HepG2 (cell line): ENCODE measurements around the gene SPDYE6. TPM values are rescaled to one million over a fixed set of nuclear protein-coding genes. Genes with fewer than 3 reads are reported as not detected.

Source experiments
- ARNTL ChIP-seq: sonication (generic); formaldehyde crosslinking; IDR thresholded peaks from 2 replicates; pipeline ENCODE4 v1.4.0; 2020; ENCODE audit warnings: mild to moderate bottlenecking, missing genetic modification reagents
- ATF7-NPFF ChIP-seq: sonication (generic); formaldehyde crosslinking; IDR thresholded peaks from 2 replicates; pipeline ENCODE4 v1.8.1; 2023; ENCODE audit warnings: mild to moderate bottlenecking, low read depth, missing genetic modification reagents, moderate library complexity
- CHD2 ChIP-seq: IDR thresholded peaks from 2 replicates; pipeline ENCODE4 v1.6.1; 2011; ENCODE audit warnings: low read depth, low read length, improper control_type of control experiment
- DR1 ChIP-seq: sonication (generic); formaldehyde crosslinking; IDR thresholded peaks from 2 replicates; pipeline ENCODE4 v1.8.0; 2021; ENCODE audit warnings: mild to moderate bottlenecking, missing genetic modification reagents, inconsistent platforms
- ESRRA ChIP-seq: sonication (generic); formaldehyde crosslinking; IDR thresholded peaks from 2 replicates; pipeline ENCODE4 v1.5.1; 2020; ENCODE audit warnings: mild to moderate bottlenecking, low read depth, missing genetic modification reagents
- FOXP4 ChIP-seq: sonication (generic); formaldehyde crosslinking; IDR thresholded peaks from 2 replicates; pipeline ENCODE4 v1.4.0; 2020; ENCODE audit warnings: missing genetic modification reagents
- MYPOP ChIP-seq: sonication (generic); formaldehyde crosslinking; IDR thresholded peaks from 2 replicates; pipeline ENCODE4 v1.8.1; 2023; ENCODE audit warnings: mild to moderate bottlenecking, moderate library complexity, missing genetic modification reagents
- RARG ChIP-seq: sonication (generic); formaldehyde crosslinking; IDR thresholded peaks from 2 replicates; pipeline ENCODE4 v1.4.0; 2020; ENCODE audit warnings: low read depth, mild to moderate bottlenecking, missing genetic modification reagents
- SSRP1 ChIP-seq: IDR thresholded peaks from 2 replicates; pipeline ENCODE4 v1.6.1; 2016; ENCODE audit warnings: control low read depth
- ZMYM3 ChIP-seq: sonication (generic); formaldehyde crosslinking; IDR thresholded peaks from 2 replicates; pipeline ENCODE4 v1.5.1; 2020; ENCODE audit warnings: mild to moderate bottlenecking, missing genetic modification reagents
- ZNF296 ChIP-seq: sonication (generic); formaldehyde crosslinking; conservative IDR thresholded peaks from 2 replicates; pipeline ENCODE4 v1.5.0; 2020; ENCODE audit warnings: mild to moderate bottlenecking, missing genetic modification reagents
- ZNF335 ChIP-seq: sonication (generic); formaldehyde crosslinking; IDR thresholded peaks from 2 replicates; pipeline ENCODE4 v1.4.0; 2020; ENCODE audit warnings: missing genetic modification reagents
- ZNF33B ChIP-seq: sonication (generic); formaldehyde crosslinking; IDR thresholded peaks from 2 replicates; pipeline ENCODE4 v1.5.1; 2020; ENCODE audit warnings: mild to moderate bottlenecking, missing genetic modification reagents
- ZNF883 ChIP-seq: sonication (generic); formaldehyde crosslinking; IDR thresholded peaks from 2 replicates; pipeline ENCODE4 v1.5.1; 2020; ENCODE audit warnings: mild to moderate bottlenecking, missing genetic modification reagents; ENCODE audit errors: not compliant biosample characterization
- polyA plus RNA-seq, 8 experiments: library from polyadenylated mRNA; depleted of rRNA in 3 of 8; stranded (reverse) in 7 of 8; unstranded in 1 of 8; fragments of >200 nt; fragmentation: Illumina TruSeq in 4 of 8; extraction: Trizol in 4 of 8; gene quantifications; 2 replicates each; pipeline versions ENCODE4 v1.2.1 to v1.2.3, GENCODE V29; 2011 to 2016; ENCODE audit warnings: low read depth in 4 of 8, missing spikeins in 1 of 8, mixed read lengths in 1 of 8; ENCODE audit not compliant: insufficient read depth in 1 of 8
- total RNA-seq, 5 experiments: library from RNA; depleted of rRNA; stranded (reverse); fragments of >200 nt; fragmentation: Illumina TruSeq; extraction: Trizol; gene quantifications; 2 replicates each; pipeline ENCODE4 v1.2.3, GENCODE V29; 2016; ENCODE audit warnings: low read depth in 1 of 5
- TF ChIP-seq, protein P1 (sequence below): sonication (generic); formaldehyde crosslinking; conservative IDR thresholded peaks from 2 replicates; pipeline ENCODE4 v1.4.0; 2020; ENCODE audit warnings: missing genetic modification reagents
- TF ChIP-seq, protein P2 (sequence below): sonication (generic); formaldehyde crosslinking; IDR thresholded peaks from 2 replicates; pipeline ENCODE4 v1.5.1; 2020; ENCODE audit warnings: mild to moderate bottlenecking, missing genetic modification reagents, borderline replicate concordance

The SPDYE6 gene
- total and polyA plus RNA-seq, 2 of the 13 experiments (the other 11 are each of a cell fraction or from before 2014, with no cell fraction given): 0.07 TPM; not detected in 1

DNA sequence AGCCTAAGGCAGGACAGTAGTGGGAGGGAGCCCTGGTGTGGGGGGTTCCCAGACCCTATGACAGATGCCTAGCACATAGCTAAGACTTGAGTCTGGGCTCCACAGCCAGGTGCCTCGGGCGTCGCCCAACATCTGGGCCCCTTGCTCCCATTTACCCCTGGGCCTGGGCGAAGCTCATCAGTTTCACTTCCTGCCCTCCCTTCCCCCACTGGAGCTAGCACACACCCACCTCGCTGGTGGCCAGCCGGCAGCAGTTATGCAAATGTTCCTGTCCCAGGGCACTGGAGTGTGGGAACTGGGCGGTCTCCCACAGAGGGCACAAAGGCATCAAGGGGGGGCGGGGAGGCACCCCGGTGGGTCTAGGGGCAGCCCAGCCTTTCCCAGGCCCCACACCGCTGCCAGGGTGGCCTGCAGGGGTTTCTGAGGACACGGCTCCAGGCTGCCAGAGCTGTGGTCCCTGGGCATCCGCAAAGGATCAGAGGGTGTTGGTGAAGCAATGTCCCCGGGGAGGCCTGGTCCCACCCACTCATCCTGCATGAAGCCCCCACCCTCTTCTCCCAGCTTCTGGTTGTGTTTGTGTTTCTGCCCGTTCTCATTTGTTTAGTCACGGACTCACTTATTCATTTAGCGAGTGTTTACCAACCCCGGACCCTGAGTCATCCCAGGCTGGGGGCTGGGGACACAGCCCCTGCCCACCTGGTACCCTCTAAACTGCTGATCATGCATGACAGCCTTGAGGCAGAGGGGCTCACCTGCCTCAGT, 49.1 kb downstream of the SPDYE6 start (continued):
- peak; percentile 63; the same call in 1 of the 2 replicates for TF ChIP-seq FOXP4
- no peak for TF ChIP-seq ZMYM3 (CRISPR knock-in tag)
- TF ChIP-seq ZNF335 (CRISPR knock-in tag): no peak
- no peak; the same call in 1 of the 2 replicates for TF ChIP-seq ZNF296
- TF ChIP-seq CHD2: no peak
- TF ChIP-seq ZNF883 (CRISPR knock-in tag): peak; percentile 52
- no peak for TF ChIP-seq SSRP1 (CRISPR knock-in tag)
- TF ChIP-seq ATF7-NPFF (CRISPR knock-in tag): no peak
- no peak for TF ChIP-seq MYPOP (CRISPR knock-in tag)
- TF ChIP-seq, protein P1, sequence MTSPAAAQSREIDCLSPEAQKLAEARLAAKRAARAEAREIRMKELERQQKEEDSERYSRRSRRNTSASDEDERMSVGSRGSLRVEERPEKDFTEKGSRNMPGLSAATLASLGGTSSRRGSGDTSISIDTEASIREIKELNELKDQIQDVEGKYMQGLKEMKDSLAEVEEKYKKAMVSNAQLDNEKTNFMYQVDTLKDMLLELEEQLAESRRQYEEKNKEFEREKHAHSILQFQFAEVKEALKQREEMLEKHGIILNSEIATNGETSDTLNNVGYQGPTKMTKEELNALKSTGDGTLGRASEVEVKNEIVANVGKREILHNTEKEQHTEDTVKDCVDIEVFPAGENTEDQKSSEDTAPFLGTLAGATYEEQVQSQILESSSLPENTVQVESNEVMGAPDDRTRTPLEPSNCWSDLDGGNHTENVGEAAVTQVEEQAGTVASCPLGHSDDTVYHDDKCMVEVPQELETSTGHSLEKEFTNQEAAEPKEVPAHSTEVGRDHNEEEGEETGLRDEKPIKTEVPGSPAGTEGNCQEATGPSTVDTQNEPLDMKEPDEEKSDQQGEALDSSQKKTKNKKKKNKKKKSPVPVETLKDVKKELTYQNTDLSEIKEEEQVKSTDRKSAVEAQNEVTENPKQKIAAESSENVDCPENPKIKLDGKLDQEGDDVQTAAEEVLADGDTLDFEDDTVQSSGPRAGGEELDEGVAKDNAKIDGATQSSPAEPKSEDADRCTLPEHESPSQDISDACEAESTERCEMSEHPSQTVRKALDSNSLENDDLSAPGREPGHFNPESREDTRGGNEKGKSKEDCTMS (CRISPR knock-in tag): no peak
- TF ChIP-seq DR1 (CRISPR knock-in tag): no peak
- TF ChIP-seq ESRRA (CRISPR knock-in tag): no peak
- TF ChIP-seq RARG (CRISPR knock-in tag): no peak
- TF ChIP-seq ZNF33B (CRISPR knock-in tag): peak; percentile 58; the same call in 1 of the 2 replicates
- TF ChIP-seq, protein P2, sequence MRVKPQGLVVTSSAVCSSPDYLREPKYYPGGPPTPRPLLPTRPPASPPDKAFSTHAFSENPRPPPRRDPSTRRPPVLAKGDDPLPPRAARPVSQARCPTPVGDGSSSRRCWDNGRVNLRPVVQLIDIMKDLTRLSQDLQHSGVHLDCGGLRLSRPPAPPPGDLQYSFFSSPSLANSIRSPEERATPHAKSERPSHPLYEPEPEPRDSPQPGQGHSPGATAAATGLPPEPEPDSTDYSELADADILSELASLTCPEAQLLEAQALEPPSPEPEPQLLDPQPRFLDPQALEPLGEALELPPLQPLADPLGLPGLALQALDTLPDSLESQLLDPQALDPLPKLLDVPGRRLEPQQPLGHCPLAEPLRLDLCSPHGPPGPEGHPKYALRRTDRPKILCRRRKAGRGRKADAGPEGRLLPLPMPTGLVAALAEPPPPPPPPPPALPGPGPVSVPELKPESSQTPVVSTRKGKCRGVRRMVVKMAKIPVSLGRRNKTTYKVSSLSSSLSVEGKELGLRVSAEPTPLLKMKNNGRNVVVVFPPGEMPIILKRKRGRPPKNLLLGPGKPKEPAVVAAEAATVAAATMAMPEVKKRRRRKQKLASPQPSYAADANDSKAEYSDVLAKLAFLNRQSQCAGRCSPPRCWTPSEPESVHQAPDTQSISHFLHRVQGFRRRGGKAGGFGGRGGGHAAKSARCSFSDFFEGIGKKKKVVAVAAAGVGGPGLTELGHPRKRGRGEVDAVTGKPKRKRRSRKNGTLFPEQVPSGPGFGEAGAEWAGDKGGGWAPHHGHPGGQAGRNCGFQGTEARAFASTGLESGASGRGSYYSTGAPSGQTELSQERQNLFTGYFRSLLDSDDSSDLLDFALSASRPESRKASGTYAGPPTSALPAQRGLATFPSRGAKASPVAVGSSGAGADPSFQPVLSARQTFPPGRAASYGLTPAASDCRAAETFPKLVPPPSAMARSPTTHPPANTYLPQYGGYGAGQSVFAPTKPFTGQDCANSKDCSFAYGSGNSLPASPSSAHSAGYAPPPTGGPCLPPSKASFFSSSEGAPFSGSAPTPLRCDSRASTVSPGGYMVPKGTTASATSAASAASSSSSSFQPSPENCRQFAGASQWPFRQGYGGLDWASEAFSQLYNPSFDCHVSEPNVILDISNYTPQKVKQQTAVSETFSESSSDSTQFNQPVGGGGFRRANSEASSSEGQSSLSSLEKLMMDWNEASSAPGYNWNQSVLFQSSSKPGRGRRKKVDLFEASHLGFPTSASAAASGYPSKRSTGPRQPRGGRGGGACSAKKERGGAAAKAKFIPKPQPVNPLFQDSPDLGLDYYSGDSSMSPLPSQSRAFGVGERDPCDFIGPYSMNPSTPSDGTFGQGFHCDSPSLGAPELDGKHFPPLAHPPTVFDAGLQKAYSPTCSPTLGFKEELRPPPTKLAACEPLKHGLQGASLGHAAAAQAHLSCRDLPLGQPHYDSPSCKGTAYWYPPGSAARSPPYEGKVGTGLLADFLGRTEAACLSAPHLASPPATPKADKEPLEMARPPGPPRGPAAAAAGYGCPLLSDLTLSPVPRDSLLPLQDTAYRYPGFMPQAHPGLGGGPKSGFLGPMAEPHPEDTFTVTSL (CRISPR knock-in tag): no peak
- no peak for TF ChIP-seq ARNTL
